Measurements from ENCODE around the gene PCDH1. TPM values are rescaled to one million over a fixed set of nuclear protein-coding genes. Genes with fewer than 3 reads are reported as not detected.

The PCDH1 gene
- total RNA-seq, 1 experiment from 2014 or later: 127 TPM

- no peak for DNase-seq
- H3K4me2 ChIP-seq (ENCODE audit: insufficient read depth, insufficient read length, low read length): no peak overlapping the region
Observed at GRCh38 chr5:141840826-141841360, 37.3 kb downstream of the PCDH1 start.

More at GRCh38 chr5:141840826-141841360, 37.3 kb downstream of the PCDH1 start:
- no peak overlapping the region for H2BK15ac ChIP-seq (ENCODE audit: low read depth, low read length)
- no peak overlapping the region for H2BK20ac ChIP-seq (ENCODE audit: low read depth, low read length, poor library complexity, severe bottlenecking)
- H3K56ac ChIP-seq (ENCODE audit: insufficient read length, low read depth, low read length): no peak overlapping the region
- Mint-ChIP-seq H3K27ac (peak overlapping the region; percentile 83 to 100 (median 100)), H3K9me3 (no peaks in the 10 kb centered on the region), H3K4me3 (peak overlapping the region in 1 of 2 experiments; percentile 13; a peak in 2 of 5 replicates), H3K36me3 (ENCODE audit: insufficient read depth in 1 of 3, low read depth in 3 of 3) (no peaks in the 10 kb centered on the region; a peak in 1 of 7 replicates), H3K27me3 (ENCODE audit: low read depth) (no peaks in the 10 kb centered on the region), H3K4me1 (peaks cover 94 to 98% of the 10 kb centered on the region in 2 experiments)
- no peak overlapping the region for H3K9ac ChIP-seq (ENCODE audit: extremely low read depth, insufficient read length, low read length)
- no peak overlapping the region for H2AFZ ChIP-seq (ENCODE audit: low read length)
- no peak overlapping the region for H3K23ac ChIP-seq (ENCODE audit: insufficient read length, low read depth, low read length)
- H3T11ph ChIP-seq (ENCODE audit: low read length): no peak overlapping the region
- H3K27me3 ChIP-seq (ENCODE audit: insufficient read depth, low read length): no peaks in the 10 kb centered on the region
- TF ChIP-seq, protein P1, sequence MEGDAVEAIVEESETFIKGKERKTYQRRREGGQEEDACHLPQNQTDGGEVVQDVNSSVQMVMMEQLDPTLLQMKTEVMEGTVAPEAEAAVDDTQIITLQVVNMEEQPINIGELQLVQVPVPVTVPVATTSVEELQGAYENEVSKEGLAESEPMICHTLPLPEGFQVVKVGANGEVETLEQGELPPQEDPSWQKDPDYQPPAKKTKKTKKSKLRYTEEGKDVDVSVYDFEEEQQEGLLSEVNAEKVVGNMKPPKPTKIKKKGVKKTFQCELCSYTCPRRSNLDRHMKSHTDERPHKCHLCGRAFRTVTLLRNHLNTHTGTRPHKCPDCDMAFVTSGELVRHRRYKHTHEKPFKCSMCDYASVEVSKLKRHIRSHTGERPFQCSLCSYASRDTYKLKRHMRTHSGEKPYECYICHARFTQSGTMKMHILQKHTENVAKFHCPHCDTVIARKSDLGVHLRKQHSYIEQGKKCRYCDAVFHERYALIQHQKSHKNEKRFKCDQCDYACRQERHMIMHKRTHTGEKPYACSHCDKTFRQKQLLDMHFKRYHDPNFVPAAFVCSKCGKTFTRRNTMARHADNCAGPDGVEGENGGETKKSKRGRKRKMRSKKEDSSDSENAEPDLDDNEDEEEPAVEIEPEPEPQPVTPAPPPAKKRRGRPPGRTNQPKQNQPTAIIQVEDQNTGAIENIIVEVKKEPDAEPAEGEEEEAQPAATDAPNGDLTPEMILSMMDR (conservative IDR thresholded peaks at IDR 0.05): no peak
- no peak overlapping the region for H2BK12ac ChIP-seq (ENCODE audit: insufficient read length, low read depth, low read length)
- no peaks in the 10 kb centered on the region for H3K9me3 ChIP-seq (ENCODE audit: control insufficient read depth, low read depth, low read length)
- H4K8ac ChIP-seq (replicated peaks; ENCODE audit: insufficient read length, low read depth, low read length): no peak overlapping the region
- H3K79me2 ChIP-seq (ENCODE audit: insufficient read depth, low read length): no peaks in the 10 kb centered on the region
- no peak overlapping the region for H3K14ac ChIP-seq (ENCODE audit: insufficient read depth, low read length)
- H4K5ac ChIP-seq (ENCODE audit: insufficient read length, low read depth, low read length): no peak overlapping the region
- H3K79me1 ChIP-seq (ENCODE audit: insufficient read depth, low read depth, low read length, poor library complexity, severe bottlenecking): no peaks in the 10 kb centered on the region
- no peaks in the 10 kb centered on the region for H3K23me2 ChIP-seq (ENCODE audit: insufficient read length, low read depth, low read length, poor library complexity, severe bottlenecking)
- no peak overlapping the region for H2AK5ac ChIP-seq (ENCODE audit: insufficient read length, low read length)
- H3K4ac ChIP-seq (ENCODE audit: low read depth, low read length): no peak overlapping the region
- H4K91ac ChIP-seq (ENCODE audit: insufficient read length, low read depth, low read length): no peak overlapping the region
- no peak overlapping the region for H3K27ac ChIP-seq (ENCODE audit: insufficient read length, low read depth, low read length)
- no peaks in the 10 kb centered on the region for H4K20me1 ChIP-seq (ENCODE audit: control insufficient read depth, insufficient read depth, insufficient read length)
- no peak overlapping the region for H2BK5ac ChIP-seq (ENCODE audit: insufficient read length, low read length)
- WGBS (ENCODE audit: extremely low coverage, insufficient read length, low lambda C conversion rate): no CpG with 5 or more reads among the region's 6 CpGs
- H3K18ac ChIP-seq (ENCODE audit: insufficient read length, low read depth, low read length): no peak overlapping the region
- H2BK120ac ChIP-seq (ENCODE audit: low read depth, low read length, poor library complexity, severe bottlenecking): no peak overlapping the region
- H3K4me1 ChIP-seq (ENCODE audit: insufficient read depth, low read length): peaks cover 51% of the 10 kb centered on the region

All from H9 (cell line).